ENCODE measurements around the gene ANKRD10.

Gene ANKRD10

GRCh38 chr13:110828705-110829104, 86.2 kb downstream of the ANKRD10 start:
- no peak for DNase-seq

All from CD4-positive, alpha-beta T cell treated with Interleukin-4 for 4 hours (primary cell).